Epithelial cell of proximal tubule (primary cell): Measurements from ENCODE around the gene PNP. TPM values are rescaled to one million over a fixed set of nuclear protein-coding genes. Genes with fewer than 3 reads are reported as not detected.
A peak's percentile ranks its signal among the peaks of the same experiment; 100 is the strongest.

ENCODE experiments used
- DNase-seq: peaks from one replicate; pipeline ENCODE4 v3.0.0-alpha.2; 2011; ENCODE audit warnings: low read depth
- H3K4me3 ChIP-seq: 2 replicates; pipeline ENCODE4 v1.5.1; 2011; ENCODE audit warnings: low read depth, mild to moderate bottlenecking, low read length
- CTCF ChIP-seq: conservative IDR thresholded peaks from 2 replicates; pipeline ENCODE4 v1.5.1; 2012; ENCODE audit warnings: low read depth, mild to moderate bottlenecking, low read length
- total RNA-seq: library from RNA; depleted of rRNA; stranded (reverse); fragments of >200 nt; gene quantifications from 2 replicates; pipeline ENCODE4 v1.2.3, GENCODE V29; 2015

PNP gene
- total RNA-seq, 1 donor from 2014 or later = 152 TPM

- peak overlapping the region; percentile 78 for H3K4me3 ChIP-seq
- TF ChIP-seq CTCF = no peak
- peak; percentile 65 for DNase-seq
These were observed 13.6 kb upstream of the PNP start for GRCh38 chr14:20455355-20456300.

- H3K4me3 ChIP-seq = no peak overlapping the region
These were observed 12.2 kb upstream of the PNP start for GRCh38 chr14:20456971-20457370.

GRCh38 chr14:20458031-20458789 lies 11.0 kb upstream of the PNP start:
- no peak for TF ChIP-seq CTCF
- DNase-seq = no peak
- H3K4me3 ChIP-seq = no peak overlapping the region

More at GRCh38 chr14:20456971-20457370, 12.2 kb upstream of the PNP start:
- DNase-seq = no peak
- no peak for TF ChIP-seq CTCF

- no peak for TF ChIP-seq CTCF
- H3K4me3 ChIP-seq = peak overlapping the region; percentile 89
- DNase-seq = no peak
These were observed 8.6 kb upstream of the PNP start for GRCh38 chr14:20460458-20461224.

- no peak for TF ChIP-seq CTCF
- peak; percentile 100 for DNase-seq
These were observed 7.7 kb upstream of the PNP start, which contains the start of gene PIP4P1 for GRCh38 chr14:20461225-20462141. Gene PIP4P1, minus strand, starts transcription at chr14:20461434. Its CDS starts 109 bp downstream, at chr14:20461325.

More at GRCh38 chr14:20461225-20462141, 7.7 kb upstream of the PNP start, which contains the start of gene PIP4P1:
- peak within 1 kb of the TSS; percentile 89 for H3K4me3 ChIP-seq
